HFF-Myc (cell line): ENCODE measurements around the gene ABCB4.

Experiments
- DNase-seq: peaks from one replicate; pipeline ENCODE4 v3.0.0-alpha.2; 2011; ENCODE audit warnings: low read depth; ENCODE audit errors: extremely low read depth
- H3K4me3 ChIP-seq: replicated peaks from 2 replicates; pipeline ENCODE4 v1.5.1; 2011; ENCODE audit warnings: low read depth, mild to moderate bottlenecking, control low read depth, low read length
- TF ChIP-seq, protein P1 (sequence below): IDR thresholded peaks from 2 replicates; pipeline ENCODE4 v1.5.1; 2012; ENCODE audit warnings: mild to moderate bottlenecking, low read depth, low read length, control low read depth; ENCODE audit errors: missing control alignments

The ABCB4 gene

DNA sequence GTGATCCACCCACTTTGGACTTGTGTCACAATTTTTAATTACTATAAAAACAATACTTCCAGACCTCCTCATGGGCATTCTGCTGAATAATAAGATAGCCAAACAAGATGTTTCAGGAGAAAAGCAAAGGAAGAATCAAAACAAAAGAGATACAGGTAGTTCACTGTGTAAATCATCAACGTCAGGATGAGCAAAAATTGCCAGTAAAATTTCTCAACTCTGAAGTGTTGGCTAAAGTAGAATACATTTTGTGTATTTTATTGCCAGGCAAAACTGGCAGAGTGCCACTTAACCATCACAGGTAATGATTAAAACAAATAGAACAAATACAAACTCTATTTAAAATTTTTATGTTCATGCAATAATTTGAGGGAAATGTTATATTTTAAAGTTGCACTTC, 24.8 kb downstream of the ABCB4 start:
- TF ChIP-seq, protein P1, sequence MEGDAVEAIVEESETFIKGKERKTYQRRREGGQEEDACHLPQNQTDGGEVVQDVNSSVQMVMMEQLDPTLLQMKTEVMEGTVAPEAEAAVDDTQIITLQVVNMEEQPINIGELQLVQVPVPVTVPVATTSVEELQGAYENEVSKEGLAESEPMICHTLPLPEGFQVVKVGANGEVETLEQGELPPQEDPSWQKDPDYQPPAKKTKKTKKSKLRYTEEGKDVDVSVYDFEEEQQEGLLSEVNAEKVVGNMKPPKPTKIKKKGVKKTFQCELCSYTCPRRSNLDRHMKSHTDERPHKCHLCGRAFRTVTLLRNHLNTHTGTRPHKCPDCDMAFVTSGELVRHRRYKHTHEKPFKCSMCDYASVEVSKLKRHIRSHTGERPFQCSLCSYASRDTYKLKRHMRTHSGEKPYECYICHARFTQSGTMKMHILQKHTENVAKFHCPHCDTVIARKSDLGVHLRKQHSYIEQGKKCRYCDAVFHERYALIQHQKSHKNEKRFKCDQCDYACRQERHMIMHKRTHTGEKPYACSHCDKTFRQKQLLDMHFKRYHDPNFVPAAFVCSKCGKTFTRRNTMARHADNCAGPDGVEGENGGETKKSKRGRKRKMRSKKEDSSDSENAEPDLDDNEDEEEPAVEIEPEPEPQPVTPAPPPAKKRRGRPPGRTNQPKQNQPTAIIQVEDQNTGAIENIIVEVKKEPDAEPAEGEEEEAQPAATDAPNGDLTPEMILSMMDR = no peak
- no peak for DNase-seq
- H3K4me3 ChIP-seq = no peak overlapping the region

DNA sequence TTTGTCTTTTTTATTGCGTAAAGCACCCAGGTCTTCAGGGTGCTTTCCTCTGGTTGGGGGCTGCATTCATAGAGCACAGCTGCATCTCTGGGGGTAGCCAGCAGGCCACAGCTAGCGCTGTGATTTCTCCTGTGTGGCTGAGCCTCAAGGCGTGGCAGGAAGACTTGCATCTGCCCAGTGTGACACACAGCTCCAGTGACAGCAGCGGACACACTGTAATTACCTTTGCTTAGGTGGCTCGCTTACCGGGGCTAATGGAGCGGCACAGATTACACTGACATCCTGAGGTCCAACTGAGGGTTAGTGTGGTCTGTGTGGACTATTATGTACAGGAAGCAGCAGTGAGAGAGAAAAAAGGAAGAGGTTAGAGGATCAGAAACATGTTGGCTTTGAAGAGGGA, 27.1 kb downstream of the ABCB4 start:
- no peak for DNase-seq
- no peak overlapping the region for H3K4me3 ChIP-seq
- TF ChIP-seq, protein P1 = no peak

DNA sequence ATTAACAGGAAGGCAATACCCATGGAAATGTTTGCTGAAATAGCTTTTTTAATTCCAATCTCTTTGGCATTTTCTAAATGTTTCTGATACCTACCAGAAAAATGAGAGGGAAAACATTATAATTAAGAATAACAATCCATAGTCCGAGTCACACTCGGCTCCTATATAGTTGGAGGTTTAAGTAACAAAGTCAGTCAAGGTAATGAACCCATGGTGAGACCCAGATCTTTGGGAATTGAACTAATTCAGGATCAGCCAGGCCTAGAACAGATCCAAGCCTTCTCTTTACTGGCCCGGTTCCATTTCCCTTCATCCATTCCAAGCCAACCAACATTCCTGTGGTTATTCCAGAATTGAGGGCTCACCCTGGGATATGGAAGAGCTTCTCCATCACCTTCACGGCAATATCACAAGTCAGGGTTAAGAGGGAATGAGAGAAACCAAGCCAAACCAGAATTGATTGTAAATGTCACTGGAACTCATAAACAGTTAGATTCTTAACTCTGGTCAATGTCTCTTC, 28.3 kb downstream of the ABCB4 start:
- DNase-seq = no peak
- TF ChIP-seq, protein P1 = no peak
- H3K4me3 ChIP-seq = no peak overlapping the region

DNA sequence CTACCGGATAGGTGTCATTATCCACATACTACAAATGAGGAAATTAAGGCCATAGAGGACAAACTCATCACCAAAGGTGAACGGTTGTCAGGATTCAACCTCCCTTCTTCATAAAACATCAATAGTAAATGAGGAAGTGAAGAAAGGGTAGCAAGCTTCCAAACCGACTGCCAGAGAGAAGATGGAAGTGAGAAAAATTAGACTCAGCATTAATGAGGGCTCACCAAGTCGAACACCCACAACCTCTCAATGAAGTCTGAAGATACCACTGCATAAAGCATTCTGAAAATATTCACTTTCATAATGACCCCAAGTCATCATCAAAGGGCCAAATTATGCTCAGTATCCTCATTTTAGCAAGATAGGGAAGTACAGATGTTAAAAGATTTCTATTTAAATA, 29.6 kb downstream of the ABCB4 start:
- TF ChIP-seq, protein P1 = no peak
- no peak for DNase-seq
- H3K4me3 ChIP-seq = no peak overlapping the region

DNA sequence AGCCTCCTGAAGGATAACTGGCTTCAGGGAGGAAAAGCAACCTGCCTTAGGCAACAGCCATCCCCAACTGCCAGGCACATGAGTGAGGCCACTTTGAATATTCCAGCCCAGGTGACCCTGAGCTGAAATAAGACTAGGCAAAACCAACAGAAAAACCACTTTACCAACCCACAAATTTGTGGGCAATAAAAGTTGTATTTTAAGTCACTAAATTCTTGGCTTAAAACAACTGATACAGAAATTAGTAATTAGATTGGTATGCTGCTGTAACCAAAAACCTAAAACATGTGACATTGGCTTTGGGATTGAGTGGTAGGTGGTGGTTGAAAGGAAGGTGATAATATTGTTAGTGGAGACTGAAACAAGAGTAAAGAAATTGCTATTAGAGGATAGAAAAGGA, 39.9 kb downstream of the ABCB4 start:
- H3K4me3 ChIP-seq = no peak overlapping the region
- DNase-seq = no peak
- TF ChIP-seq, protein P1 = no peak

DNA sequence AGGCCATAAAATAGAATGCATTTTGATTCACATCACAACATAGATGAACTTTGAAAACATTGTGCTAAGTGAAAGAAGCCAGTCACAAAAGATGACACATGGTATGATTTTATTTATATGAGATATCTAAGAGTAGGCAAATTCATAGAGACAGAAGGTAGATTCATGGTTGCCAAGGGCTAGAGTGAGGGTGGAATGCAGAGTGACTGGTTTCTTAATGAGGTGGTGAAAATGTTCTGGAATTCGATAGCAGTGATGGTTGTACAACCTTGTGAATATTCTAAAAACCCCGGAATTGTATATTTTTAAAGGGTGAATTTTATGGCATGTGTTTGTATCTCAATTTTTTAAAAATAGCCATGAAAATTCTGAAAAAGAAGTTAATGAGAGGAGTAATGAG, 42.9 kb downstream of the ABCB4 start:
- TF ChIP-seq, protein P1 = no peak
- no peak overlapping the region for H3K4me3 ChIP-seq
- no peak for DNase-seq

DNA sequence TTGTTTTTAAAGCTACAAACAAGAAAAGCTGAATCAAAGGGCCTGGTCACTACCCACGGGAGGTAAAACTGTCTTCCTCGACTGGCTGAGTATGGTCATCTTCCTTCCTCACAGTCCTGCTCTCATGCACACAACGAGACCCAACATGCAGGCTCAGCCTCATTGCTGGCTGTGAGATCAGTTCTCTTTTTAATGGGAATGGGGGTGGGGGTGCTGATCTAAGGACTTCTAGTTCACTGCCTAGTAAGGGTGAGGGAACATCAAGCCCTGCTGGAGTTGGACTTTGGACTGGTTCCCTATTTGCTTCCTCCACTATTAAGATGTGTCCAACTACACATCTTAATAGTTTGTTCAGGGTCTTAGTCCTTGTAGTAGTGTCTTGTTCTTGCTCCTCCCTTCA, 48.2 kb downstream of the ABCB4 start:
- no peak overlapping the region for H3K4me3 ChIP-seq
- DNase-seq = no peak
- TF ChIP-seq, protein P1 = no peak
